Muscle of leg (tissue), 16 donors: ENCODE measurements around the gene RNF169. TPM values are rescaled to one million over a fixed set of nuclear protein-coding genes. Genes with fewer than 3 reads are reported as not detected.

Source experiments
- DNase-seq: peaks from one replicate; pipeline ENCODE4 v3.0.0; 2013
- H3K27ac ChIP-seq: one replicate; pipeline ENCODE4 v1.5.1; 2013; ENCODE audit warnings: mild to moderate bottlenecking, low read length, control low read depth
- H3K27me3 ChIP-seq: one replicate; pipeline ENCODE4 v1.6.1; 2013; ENCODE audit warnings: low read length; ENCODE audit not compliant: control insufficient read depth, insufficient read depth
- H3K36me3 ChIP-seq: one replicate; pipeline ENCODE4 v1.6.1; 2013; ENCODE audit warnings: low read length; ENCODE audit not compliant: control insufficient read depth, insufficient read depth
- H3K4me1 ChIP-seq: one replicate; pipeline ENCODE4 v1.6.1; 2013; ENCODE audit warnings: low read length; ENCODE audit not compliant: control insufficient read depth, insufficient read depth
- H3K4me3 ChIP-seq: one replicate; pipeline ENCODE4 v1.5.1; 2013; ENCODE audit warnings: low read length, control low read depth
- H3K9me3 ChIP-seq: replicated peaks from 2 replicates; pipeline ENCODE4 v1.6.1; 2013; ENCODE audit warnings: low read depth, low read length; ENCODE audit not compliant: control insufficient read depth
- WGBS: methylation state at CpG from one replicate; pipeline ENCODE4 v1.1.5; 2013; ENCODE audit warnings: missing lambda C conversion rate; ENCODE audit not compliant: insufficient coverage; 5-methylcytosine and 5-hydroxymethylcytosine counted together
- long read RNA-seq, 11 donors: transcript quantifications; one replicate each; lab custom pipeline, GENCODE V29; 2026
- polyA plus RNA-seq, 8 donors: library from polyadenylated mRNA; unstranded; fragments of 120-200 nt; gene quantifications; one replicate each; pipeline versions ENCODE4 v1.2.1 to v1.2.3, GENCODE V29; 2013; ENCODE audit warnings: inconsistent platforms in 1 of 8, low replicate concordance in 1 of 8; ENCODE audit not compliant: insufficient read length in 8 of 8, insufficient read depth in 1 of 8
- total RNA-seq: library from RNA; stranded (reverse); fragments of 120-200 nt; gene quantifications from one replicate; pipeline ENCODE4 v1.2.4, GENCODE V29; 2013

RNF169 gene, protein sequence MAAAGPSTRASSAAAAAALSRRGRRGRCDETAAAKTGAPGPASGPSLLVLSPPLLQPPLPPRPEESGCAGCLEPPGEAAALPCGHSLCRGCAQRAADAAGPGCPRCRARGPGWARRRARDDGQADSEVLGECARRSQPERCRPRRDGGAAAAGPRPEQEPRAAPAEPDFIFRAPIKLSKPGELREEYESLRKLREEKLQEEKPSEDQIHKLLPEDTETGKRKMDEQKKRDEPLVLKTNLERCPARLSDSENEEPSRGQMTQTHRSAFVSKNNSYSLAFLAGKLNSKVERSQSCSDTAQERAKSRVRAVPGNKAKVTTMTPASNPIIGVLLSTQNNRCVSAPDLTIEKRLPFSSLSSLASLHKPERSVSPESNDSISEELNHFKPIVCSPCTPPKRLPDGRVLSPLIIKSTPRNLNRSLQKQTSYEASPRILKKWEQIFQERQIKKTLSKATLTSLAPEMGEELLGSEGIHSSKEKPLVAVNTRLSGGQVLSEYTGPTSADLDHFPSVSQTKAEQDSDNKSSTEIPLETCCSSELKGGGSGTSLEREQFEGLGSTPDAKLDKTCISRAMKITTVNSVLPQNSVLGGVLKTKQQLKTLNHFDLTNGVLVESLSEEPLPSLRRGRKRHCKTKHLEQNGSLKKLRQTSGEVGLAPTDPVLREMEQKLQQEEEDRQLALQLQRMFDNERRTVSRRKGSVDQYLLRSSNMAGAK
- total RNA-seq (15.3 TPM), polyA plus RNA-seq (10 to 100 TPM in 6 of 8 donors, 1 to 10 TPM in 2; 7.4 to 14.4 (median 11.3) TPM)
- long read RNA-seq, donor 1, full-length matches to known transcripts, result 1 of 1 reads
- long read RNA-seq, donor 1, partial matches to known transcripts, result 0 of 1 reads
- long read RNA-seq, donor 1, other reads (novel, unspliced or antisense), result 0 of 1 reads
- long read RNA-seq, donor 2, result 0 reads
- long read RNA-seq, donor 3, full-length matches to known transcripts, result 4 of 4 reads
- long read RNA-seq, donor 3, partial matches to known transcripts, result 0 of 4 reads
- long read RNA-seq, donor 3, other reads (novel, unspliced or antisense), result 0 of 4 reads
- long read RNA-seq, donor 4, full-length matches to known transcripts, result 4 of 4 reads
- long read RNA-seq, donor 4, partial matches to known transcripts, result 0 of 4 reads
- long read RNA-seq, donor 4, other reads (novel, unspliced or antisense), result 0 of 4 reads
- long read RNA-seq, donor 5, full-length matches to known transcripts, result 4 of 4 reads
- long read RNA-seq, donor 5, partial matches to known transcripts, result 0 of 4 reads
- long read RNA-seq, donor 5, other reads (novel, unspliced or antisense), result 0 of 4 reads
- long read RNA-seq, donor 6, full-length matches to known transcripts, result 2 of 2 reads
- long read RNA-seq, donor 6, partial matches to known transcripts, result 0 of 2 reads
- long read RNA-seq, donor 6, other reads (novel, unspliced or antisense), result 0 of 2 reads
- long read RNA-seq, donor 7, full-length matches to known transcripts, result 2 of 2 reads
- long read RNA-seq, donor 7, partial matches to known transcripts, result 0 of 2 reads
- long read RNA-seq, donor 7, other reads (novel, unspliced or antisense), result 0 of 2 reads
- long read RNA-seq, donor 8, full-length matches to known transcripts, result 1 of 1 reads
- long read RNA-seq, donor 8, partial matches to known transcripts, result 0 of 1 reads
- long read RNA-seq, donor 8, other reads (novel, unspliced or antisense), result 0 of 1 reads
- long read RNA-seq, donor 9, full-length matches to known transcripts, result 2 of 2 reads
- long read RNA-seq, donor 9, partial matches to known transcripts, result 0 of 2 reads
- long read RNA-seq, donor 9, other reads (novel, unspliced or antisense), result 0 of 2 reads
- long read RNA-seq, donor 10, full-length matches to known transcripts, result 3 of 9 reads
- long read RNA-seq, donor 10, partial matches to known transcripts, result 6 of 9 reads
- long read RNA-seq, donor 10, other reads (novel, unspliced or antisense), result 0 of 9 reads
- long read RNA-seq, donor 11, full-length matches to known transcripts, result 2 of 2 reads
- long read RNA-seq, donor 11, partial matches to known transcripts, result 0 of 2 reads
- long read RNA-seq, donor 11, other reads (novel, unspliced or antisense), result 0 of 2 reads

DNA sequence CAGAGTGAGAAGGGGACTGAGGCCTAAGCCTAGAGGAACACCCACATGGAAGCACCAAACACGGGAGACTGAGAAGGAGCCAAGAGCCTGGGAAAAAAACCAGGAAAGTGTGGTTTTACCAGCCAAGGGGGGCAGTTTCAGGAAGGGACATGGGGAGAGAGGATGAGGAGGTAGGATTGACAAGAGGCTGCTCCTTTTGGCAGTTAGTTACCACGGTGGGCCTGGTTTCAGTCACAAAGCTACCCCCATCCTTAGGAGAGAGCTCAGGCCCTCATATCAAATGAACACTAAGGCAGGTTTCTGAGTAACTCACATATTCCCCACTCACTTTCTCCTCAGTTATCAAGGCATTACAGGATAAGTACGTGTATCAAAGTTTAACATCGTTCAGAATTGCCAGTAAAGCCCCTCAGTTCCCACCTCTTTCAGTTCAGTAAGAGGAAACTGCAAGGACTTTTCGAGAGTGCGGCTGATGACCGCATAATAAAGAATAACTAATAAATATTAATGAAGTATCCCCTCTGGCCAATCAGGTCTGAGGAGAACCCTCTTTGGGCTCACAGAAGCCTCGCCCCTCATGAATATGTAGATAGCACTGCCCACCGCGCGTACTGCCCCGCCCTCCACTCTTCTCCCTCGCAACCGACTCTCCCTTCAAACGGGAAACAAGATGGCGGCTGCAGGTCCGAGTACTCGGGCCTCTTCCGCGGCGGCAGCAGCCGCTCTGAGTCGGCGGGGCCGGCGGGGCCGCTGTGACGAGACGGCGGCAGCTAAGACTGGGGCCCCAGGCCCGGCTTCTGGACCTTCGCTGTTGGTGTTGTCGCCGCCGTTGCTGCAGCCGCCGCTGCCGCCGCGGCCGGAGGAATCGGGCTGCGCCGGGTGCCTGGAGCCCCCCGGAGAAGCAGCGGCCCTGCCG lies at the start of gene RNF169:
Gene RNF169 (plus strand): TSS at position 639 of the 916 bp plus-strand sequence. CDS start 32 bp downstream, at position 671.
- WGBS, result under 1% methylated on average over 41 of the region's 47 CpGs
- H3K36me3 ChIP-seq, result no peaks in the 10 kb centered on the region

DNA sequence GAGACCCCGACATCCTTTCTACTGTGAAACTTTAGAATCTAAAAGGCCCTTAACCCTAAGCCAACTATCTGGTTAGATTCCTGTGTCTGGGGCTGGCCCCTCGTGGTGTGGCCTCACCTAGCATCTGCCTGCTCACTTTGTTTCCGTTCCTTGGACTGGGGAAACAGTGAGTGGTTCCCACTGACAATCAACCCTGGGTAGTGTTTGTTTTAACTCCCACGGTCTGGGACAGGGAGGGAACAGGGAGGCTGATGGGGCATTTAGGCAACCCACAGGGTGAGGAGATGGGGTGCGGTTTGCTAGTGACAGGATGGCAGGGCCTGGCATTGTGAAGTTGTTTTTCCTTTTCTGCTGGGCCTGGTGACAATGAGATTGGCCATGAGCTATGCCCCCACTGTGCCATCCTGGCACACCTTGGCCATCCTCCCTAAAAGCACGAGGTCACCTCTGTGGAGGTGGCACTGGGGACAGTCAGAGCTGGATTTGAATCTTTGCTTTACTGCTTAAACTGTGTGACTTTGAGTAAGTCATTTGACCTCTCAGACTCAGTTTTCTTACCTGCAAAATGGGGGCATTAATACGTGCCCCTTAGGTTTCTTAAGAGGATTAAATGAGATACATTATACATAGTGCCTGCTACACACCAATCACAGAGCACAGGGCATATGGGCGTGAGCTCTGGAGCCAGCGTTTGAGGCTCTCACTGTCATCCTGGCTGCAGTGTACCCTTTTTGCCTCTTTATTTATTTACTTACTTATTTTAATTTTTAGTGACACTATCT lies 48.8 kb upstream of the RNF169 start:
- peak overlapping the region; percentile 43 for H3K27ac ChIP-seq
- no peak for DNase-seq
- peaks cover 47% of the 10 kb centered on the region for H3K4me1 ChIP-seq
- H3K36me3 ChIP-seq, result peaks cover 3% of the 10 kb centered on the region
- H3K9me3 ChIP-seq, result no peaks in the 10 kb centered on the region
- H3K4me3 ChIP-seq, result no peak overlapping the region
- H3K27me3 ChIP-seq, result no peaks in the 10 kb centered on the region
- WGBS, result 62% methylated on average over 5 of the region's 9 CpGs

More for the DNA sequence above, at the start of gene RNF169:
- DNase-seq, result peak; percentile 99
- no peaks in the 10 kb centered on the region for H3K9me3 ChIP-seq
- H3K4me3 ChIP-seq, result peak within 1 kb of the TSS; percentile 80
- H3K27me3 ChIP-seq, result no peaks in the 10 kb centered on the region
- H3K27ac ChIP-seq, result peak within 1 kb of the TSS; percentile 89
- H3K4me1 ChIP-seq, result peaks cover 14% of the 10 kb centered on the region

GRCh38 chr11:74701351-74701750 lies 47.3 kb upstream of the RNF169 start:
- H3K36me3 ChIP-seq, result no peaks in the 10 kb centered on the region
- peaks cover 44% of the 10 kb centered on the region for H3K4me1 ChIP-seq
- no peaks in the 10 kb centered on the region for H3K27me3 ChIP-seq
- 80% methylated on average over 1 of the region's 8 CpGs for WGBS
- no peak for DNase-seq
- H3K4me3 ChIP-seq, result no peak overlapping the region
- H3K9me3 ChIP-seq, result no peaks in the 10 kb centered on the region
- H3K27ac ChIP-seq, result no peak overlapping the region

GRCh38 chr11:74702383-74703007 lies 46.2 kb upstream of the RNF169 start:
- WGBS, result 58% methylated on average over 13 of the region's 15 CpGs
- Histone ChIP-seq H3K4me3 (no peak overlapping the region), H3K36me3 (no peaks in the 10 kb centered on the region), H3K9me3 (no peaks in the 10 kb centered on the region), H3K27ac (no peak overlapping the region), H3K27me3 (no peaks in the 10 kb centered on the region), H3K4me1 (peaks cover 33% of the 10 kb centered on the region)
- DNase-seq, result peak; percentile 82

GRCh38 chr11:74703211-74703610 lies 45.4 kb upstream of the RNF169 start:
- H3K4me3 ChIP-seq, result no peak overlapping the region
- no peaks in the 10 kb centered on the region for H3K27me3 ChIP-seq
- 92% methylated on average over 13 of the region's 13 CpGs for WGBS
- no peaks in the 10 kb centered on the region for H3K9me3 ChIP-seq
- no peaks in the 10 kb centered on the region for H3K36me3 ChIP-seq
- H3K27ac ChIP-seq, result no peak overlapping the region
- H3K4me1 ChIP-seq, result peaks cover 28% of the 10 kb centered on the region
- no peak for DNase-seq

GRCh38 chr11:74707182-74707581 lies 41.5 kb upstream of the RNF169 start:
- Histone ChIP-seq H3K9me3 (no peaks in the 10 kb centered on the region), H3K4me3 (no peak overlapping the region), H3K27ac (no peak overlapping the region), H3K27me3 (no peaks in the 10 kb centered on the region), H3K36me3 (no peaks in the 10 kb centered on the region), H3K4me1 (peaks cover 21% of the 10 kb centered on the region)
- 90% methylated on average over 1 of the region's 3 CpGs for WGBS
- DNase-seq, result no peak

DNA sequence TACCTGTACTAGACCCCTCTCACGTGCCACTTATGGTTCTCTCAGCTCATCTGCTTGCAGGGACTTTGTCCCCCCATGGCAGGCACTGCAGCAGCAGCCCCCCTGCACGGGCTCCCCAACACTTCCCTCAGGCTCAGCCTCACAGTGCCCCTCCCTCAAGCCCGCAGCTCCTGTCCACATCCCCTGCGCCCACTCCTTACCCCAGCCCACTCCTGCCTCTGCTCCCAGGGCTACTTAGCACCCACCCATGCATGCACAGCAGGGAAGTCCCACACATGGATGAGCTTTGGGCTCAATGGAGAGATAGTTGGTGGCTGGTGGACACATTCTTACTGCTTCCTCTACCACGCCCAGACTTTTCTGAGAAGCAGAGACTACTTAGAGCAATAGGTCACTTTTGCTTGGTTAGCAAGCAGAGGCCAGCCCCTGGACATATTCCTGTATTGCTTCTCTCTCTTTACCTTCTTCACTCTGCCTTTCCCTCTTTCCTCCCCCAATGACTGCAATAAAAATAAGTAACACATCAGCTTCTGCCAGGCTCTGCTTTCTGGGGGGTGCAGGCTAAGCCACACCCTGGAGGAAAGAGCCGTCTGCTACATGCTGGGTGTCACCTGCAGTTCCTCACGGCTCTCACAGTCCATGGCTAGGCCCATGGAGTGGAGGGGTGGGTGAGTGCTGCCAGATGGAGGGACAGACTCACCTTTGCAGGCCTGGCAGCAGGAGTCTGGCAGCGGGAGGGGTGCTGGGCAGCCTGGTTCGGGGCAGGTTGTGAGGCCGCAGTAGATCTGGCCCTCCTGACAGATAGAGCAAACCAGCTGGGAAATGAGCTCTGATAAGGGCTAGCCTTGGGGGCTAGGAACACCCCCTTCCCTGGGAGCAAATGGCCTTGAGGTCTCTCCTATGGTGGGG lies 40.8 kb upstream of the RNF169 start:
- Histone ChIP-seq H3K9me3 (no peaks in the 10 kb centered on the region), H3K4me1 (peaks cover 15% of the 10 kb centered on the region), H3K36me3 (no peaks in the 10 kb centered on the region), H3K27ac (no peak overlapping the region), H3K4me3 (no peak overlapping the region), H3K27me3 (no peaks in the 10 kb centered on the region)
- 75% methylated on average over 9 of the region's 10 CpGs for WGBS
- no peak for DNase-seq
